Adrenal gland (tissue), 5 donors: ENCODE results near the gene CMKLR1.

ENCODE experiments used
- CTCF ChIP-seq, 6 experiments: fragments of 450-650 bp in 4 of 6; fragments of 200-600 bp in 2 of 6; sonication (generic) in 1 of 6; IDR thresholded peaks; 1 replicate in 5 of 6; 2 replicates in 1 of 6; pipeline versions ENCODE4 v1.5.1 to v1.8.0; 2016 to 2021; ENCODE audit warnings: antibody characterized with exemption in 6 of 6, mild to moderate bottlenecking in 2 of 6, moderate library complexity in 1 of 6
- POLR2A ChIP-seq, 2 donors: fragments of 450-650 bp; IDR thresholded peaks; one replicate each; pipeline ENCODE4 v1.6.1; 2017; ENCODE audit warnings: antibody characterized with exemption in 2 of 2, mild to moderate bottlenecking in 2 of 2, moderate library complexity in 1 of 2
- donor health status: DM: no; HTN: no; CAD: no.

DNA sequence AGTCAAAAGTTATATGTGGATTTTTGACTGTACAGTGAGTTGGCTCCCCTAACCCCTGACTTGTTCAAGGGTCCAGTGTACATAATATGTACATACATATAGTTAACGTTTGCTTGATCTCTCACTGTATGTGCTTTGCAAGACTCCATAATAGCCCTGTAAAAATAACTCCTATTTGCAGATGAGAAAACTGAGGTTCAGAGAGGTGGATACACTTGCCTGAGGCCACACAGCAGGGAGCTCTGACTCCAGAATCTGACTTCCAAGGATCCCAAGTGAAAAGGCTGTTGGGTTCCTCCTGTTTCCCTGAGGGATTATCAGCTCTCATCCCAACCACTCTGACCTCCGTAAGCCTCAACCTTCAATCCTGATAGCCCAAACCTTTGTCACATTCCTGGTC, 41.7 kb downstream of the CMKLR1 start:
- TF ChIP-seq POLR2A (IDR thresholded peaks at IDR 0.05) (no peak), CTCF (IDR thresholded peaks at IDR 0.05) (no peak)
